ENCODE data around the gene SMYD3.

GRCh38 chr1:246383239-246383589 is 123.9 kb downstream of the SMYD3 start:
- TF ChIP-seq CTCF (IDR thresholded peaks at IDR 0.05; ENCODE audit: insufficient read depth, low read depth, low read length) (no peak), EZH2 (IDR thresholded peaks at IDR 0.05; ENCODE audit: insufficient read depth, low read length) (no peak)

Data from astrocyte (in vitro differentiated cells and primary cell).